ENCODE results near the gene CLASP1. TPM values are rescaled to one million over a fixed set of nuclear protein-coding genes. Genes with fewer than 3 reads are reported as not detected.

The CLASP1 gene
- polyA plus RNA-seq, 3 donors from 2014 or later: 7.4 to 46.8 (median 22.0) TPM

- no peak for DNase-seq
- peaks cover 13 to 17% (median 13%) of the 10 kb centered on the region in 3 donors for H3K27me3 Mint-ChIP-seq (ENCODE audit: low read depth in 3 of 3)
- H3K36me3 Mint-ChIP-seq: peaks cover 0 to 5% (median 0%) of the 10 kb centered on the region in 3 donors
- H3K9me3 Mint-ChIP-seq: no peaks in the 10 kb centered on the region
- peaks cover 37 to 50% of the 10 kb centered on the region in 2 donors for H3K4me1 Mint-ChIP-seq
- peak overlapping the region; percentile 34 to 99 (median 76) for H3K27ac Mint-ChIP-seq
- H3K4me3 Mint-ChIP-seq: peak overlapping the region; percentile 27 to 95 (median 54)
Observed at GRCh38 chr2:121532347-121532766, 116.9 kb downstream of the CLASP1 start.

GRCh38 chr2:121530212-121530705 lies 119.0 kb downstream of the CLASP1 start:
- DNase-seq: peak in 2 of 3 donors; percentile 89
- Mint-ChIP-seq H3K27ac (peak overlapping the region; percentile 96 to 100 (median 98)), H3K36me3 (peaks cover 0 to 12% (median 4%) of the 10 kb centered on the region in 3 donors), H3K9me3 (no peaks in the 10 kb centered on the region), H3K4me3 (peak overlapping the region; percentile 91 to 97 (median 95)), H3K27me3 (ENCODE audit: low read depth in 3 of 3) (peaks cover 13 to 16% (median 13%) of the 10 kb centered on the region in 3 donors), H3K4me1 (peaks cover 41 to 63% of the 10 kb centered on the region in 2 donors)

- H3K4me1 Mint-ChIP-seq: peaks cover 41 to 63% of the 10 kb centered on the region in 2 donors
- no peaks in the 10 kb centered on the region for H3K9me3 Mint-ChIP-seq
- peaks cover 13 to 17% (median 13%) of the 10 kb centered on the region in 3 donors for H3K27me3 Mint-ChIP-seq (ENCODE audit: low read depth in 3 of 3)
- H3K27ac Mint-ChIP-seq: peak overlapping the region; percentile 96 to 100 (median 98)
- no peak for DNase-seq
- H3K4me3 Mint-ChIP-seq: peak overlapping the region; percentile 91 to 97 (median 95)
- H3K36me3 Mint-ChIP-seq: peaks cover 0 to 13% (median 4%) of the 10 kb centered on the region in 3 donors
Observed at GRCh38 chr2:121529439-121530211, 119.6 kb downstream of the CLASP1 start.

GRCh38 chr2:121527009-121527682 lies 122.1 kb downstream of the CLASP1 start:
- Mint-ChIP-seq H3K27me3 (ENCODE audit: low read depth in 3 of 3) (peaks cover 11 to 16% (median 13%) of the 10 kb centered on the region in 3 donors), H3K36me3 (peaks cover 3 to 19% (median 7%) of the 10 kb centered on the region in 3 donors), H3K4me1 (peaks cover 38 to 64% of the 10 kb centered on the region in 2 donors), H3K27ac (peak overlapping the region in 4 of 6 donors; percentile 32 to 61 (median 48)), H3K9me3 (no peaks in the 10 kb centered on the region), H3K4me3 (peak overlapping the region in 1 of 5 donors; percentile 18)
- no peak for DNase-seq

GRCh38 chr2:121524685-121525425 lies 124.4 kb downstream of the CLASP1 start:
- peak overlapping the region in 2 of 6 donors; percentile 22 to 46 for H3K27ac Mint-ChIP-seq
- H3K4me1 Mint-ChIP-seq: peaks cover 25 to 61% of the 10 kb centered on the region in 2 donors
- no peaks in the 10 kb centered on the region for H3K9me3 Mint-ChIP-seq
- H3K27me3 Mint-ChIP-seq (ENCODE audit: low read depth in 3 of 3): peaks cover 0 to 2% (median 1%) of the 10 kb centered on the region in 3 donors
- H3K36me3 Mint-ChIP-seq: peaks cover 3 to 26% (median 13%) of the 10 kb centered on the region in 3 donors
- DNase-seq: no peak
- H3K4me3 Mint-ChIP-seq: no peak overlapping the region

GRCh38 chr2:121521359-121521758 lies 127.9 kb downstream of the CLASP1 start:
- peaks cover 3 to 35% of the 10 kb centered on the region in 2 donors for H3K4me1 Mint-ChIP-seq
- no peak overlapping the region for H3K4me3 Mint-ChIP-seq
- no peak overlapping the region for H3K27ac Mint-ChIP-seq
- H3K27me3 Mint-ChIP-seq (ENCODE audit: low read depth in 3 of 3): peaks cover 0 to 1% (median 0%) of the 10 kb centered on the region in 3 donors
- H3K36me3 Mint-ChIP-seq: peaks cover 8 to 24% (median 16%) of the 10 kb centered on the region in 3 donors
- H3K9me3 Mint-ChIP-seq: no peaks in the 10 kb centered on the region
- DNase-seq: no peak

GRCh38 chr2:121520641-121520994 lies 128.6 kb downstream of the CLASP1 start:
- DNase-seq: no peak
- H3K27ac Mint-ChIP-seq: no peak overlapping the region
- no peak overlapping the region for H3K4me3 Mint-ChIP-seq
- peaks cover 0 to 2% (median 0%) of the 10 kb centered on the region in 3 donors for H3K27me3 Mint-ChIP-seq (ENCODE audit: low read depth in 3 of 3)
- peaks cover 12 to 23% (median 17%) of the 10 kb centered on the region in 3 donors for H3K36me3 Mint-ChIP-seq
- H3K4me1 Mint-ChIP-seq: peaks cover under 1 to 29% of the 10 kb centered on the region in 2 donors
- H3K9me3 Mint-ChIP-seq: no peaks in the 10 kb centered on the region

- Mint-ChIP-seq H3K4me1 (peaks cover 0 to 34% of the 10 kb centered on the region in 2 donors), H3K27ac (peak overlapping the region in 2 of 6 donors; percentile 5 to 49), H3K36me3 (peaks cover 12 to 28% (median 19%) of the 10 kb centered on the region in 3 donors), H3K27me3 (ENCODE audit: low read depth in 3 of 3) (peaks cover 0 to 5% (median 0%) of the 10 kb centered on the region in 3 donors), H3K4me3 (no peak overlapping the region), H3K9me3 (no peaks in the 10 kb centered on the region)
- DNase-seq: no peak
Observed at GRCh38 chr2:121519732-121520640, 129.3 kb downstream of the CLASP1 start.

- Mint-ChIP-seq H3K27ac (peak overlapping the region in 3 of 6 donors; percentile 28 to 60 (median 58)), H3K4me3 (no peak overlapping the region), H3K4me1 (peaks cover 4 to 41% of the 10 kb centered on the region in 2 donors), H3K27me3 (ENCODE audit: low read depth in 3 of 3) (peaks cover 0 to 3% (median 0%) of the 10 kb centered on the region in 3 donors), H3K9me3 (no peaks in the 10 kb centered on the region), H3K36me3 (peaks cover 15 to 31% (median 25%) of the 10 kb centered on the region in 3 donors)
- DNase-seq: no peak
Observed at GRCh38 chr2:121519153-121519552, 130.1 kb downstream of the CLASP1 start.

- Mint-ChIP-seq H3K27me3 (ENCODE audit: low read depth in 3 of 3) (peaks cover 0 to 3% (median 0%) of the 10 kb centered on the region in 3 donors), H3K27ac (peak overlapping the region in 5 of 6 donors; percentile 34 to 84 (median 58))
Observed at GRCh38 chr2:121513597-121514333, 135.5 kb downstream of the CLASP1 start.

GRCh38 chr2:121510857-121511256 lies 138.4 kb downstream of the CLASP1 start:
- Mint-ChIP-seq H3K36me3 (peaks cover 25 to 44% (median 27%) of the 10 kb centered on the region in 3 donors), H3K4me1 (peaks cover 38 to 80% of the 10 kb centered on the region in 2 donors), H3K4me3 (no peak overlapping the region), H3K27ac (peak overlapping the region in 4 of 6 donors; percentile 19 to 73 (median 28)), H3K9me3 (no peaks in the 10 kb centered on the region), H3K27me3 (ENCODE audit: low read depth in 3 of 3) (peaks cover 0 to 3% (median 2%) of the 10 kb centered on the region in 3 donors)
- DNase-seq: no peak

More at GRCh38 chr2:121513597-121514333, 135.5 kb downstream of the CLASP1 start:
- peaks cover 17 to 56% of the 10 kb centered on the region in 2 donors for H3K4me1 Mint-ChIP-seq
- peaks cover 22 to 31% (median 27%) of the 10 kb centered on the region in 3 donors for H3K36me3 Mint-ChIP-seq
- H3K4me3 Mint-ChIP-seq: no peak overlapping the region
- no peaks in the 10 kb centered on the region for H3K9me3 Mint-ChIP-seq
- DNase-seq: no peak

All from immature natural killer cell (primary cell).